IPS-NIHi7 (cell line): Measurements from ENCODE around the gene ZAR1L.
"Not testable (repeated sequence)": the region's sequence is repeated elsewhere in the genome, so short reads cannot be mapped to it uniquely, and the experiment has no call there.

ENCODE experiments used
- DNase-seq: peaks from one replicate; pipeline ENCODE4 v3.0.0; 2012; ENCODE audit warnings: mixed read lengths; ENCODE audit errors: extremely low spot score

ZAR1L gene, protein sequence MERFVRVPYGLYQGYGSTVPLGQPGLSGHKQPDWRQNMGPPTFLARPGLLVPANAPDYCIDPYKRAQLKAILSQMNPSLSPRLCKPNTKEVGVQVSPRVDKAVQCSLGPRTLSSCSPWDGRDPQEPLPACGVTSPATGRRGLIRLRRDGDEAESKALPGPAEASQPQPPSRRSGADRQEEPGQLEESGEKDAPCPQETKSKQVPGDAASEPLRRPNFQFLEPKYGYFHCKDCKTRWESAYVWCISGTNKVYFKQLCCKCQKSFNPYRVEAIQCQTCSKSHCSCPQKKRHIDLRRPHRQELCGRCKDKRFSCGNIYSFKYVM

DNA sequence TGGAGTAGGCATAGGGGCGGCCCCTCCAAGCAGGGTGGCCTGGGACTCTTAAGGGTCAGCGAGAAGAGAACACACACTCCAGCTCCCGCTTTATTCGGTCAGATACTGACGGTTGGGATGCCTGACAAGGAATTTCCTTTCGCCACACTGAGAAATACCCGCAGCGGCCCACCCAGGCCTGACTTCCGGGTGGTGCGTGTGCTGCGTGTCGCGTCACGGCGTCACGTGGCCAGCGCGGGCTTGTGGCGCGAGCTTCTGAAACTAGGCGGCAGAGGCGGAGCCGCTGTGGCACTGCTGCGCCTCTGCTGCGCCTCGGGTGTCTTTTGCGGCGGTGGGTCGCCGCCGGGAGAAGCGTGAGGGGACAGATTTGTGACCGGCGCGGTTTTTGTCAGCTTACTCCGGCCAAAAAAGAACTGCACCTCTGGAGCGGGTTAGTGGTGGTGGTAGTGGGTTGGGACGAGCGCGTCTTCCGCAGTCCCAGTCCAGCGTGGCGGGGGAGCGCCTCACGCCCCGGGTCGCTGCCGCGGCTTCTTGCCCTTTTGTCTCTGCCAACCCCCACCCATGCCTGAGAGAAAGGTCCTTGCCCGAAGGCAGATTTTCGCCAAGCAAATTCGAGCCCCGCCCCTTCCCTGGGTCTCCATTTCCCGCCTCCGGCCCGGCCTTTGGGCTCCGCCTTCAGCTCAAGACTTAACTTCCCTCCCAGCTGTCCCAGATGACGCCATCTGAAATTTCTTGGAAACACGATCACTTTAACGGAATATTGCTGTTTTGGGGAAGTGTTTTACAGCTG lies at the start of gene ZAR1L, which contains the start of gene BRCA2:
Gene ZAR1L (minus strand): TSS at position 126 of the 790 bp plus-strand sequence. CDS start 3,438 bp downstream, outside the sequence.
Gene BRCA2 (plus strand): TSS at position 271 of the 790 bp plus-strand sequence. CDS start 953 bp downstream, outside the sequence.
- DNase-seq: peak; percentile 85

DNA sequence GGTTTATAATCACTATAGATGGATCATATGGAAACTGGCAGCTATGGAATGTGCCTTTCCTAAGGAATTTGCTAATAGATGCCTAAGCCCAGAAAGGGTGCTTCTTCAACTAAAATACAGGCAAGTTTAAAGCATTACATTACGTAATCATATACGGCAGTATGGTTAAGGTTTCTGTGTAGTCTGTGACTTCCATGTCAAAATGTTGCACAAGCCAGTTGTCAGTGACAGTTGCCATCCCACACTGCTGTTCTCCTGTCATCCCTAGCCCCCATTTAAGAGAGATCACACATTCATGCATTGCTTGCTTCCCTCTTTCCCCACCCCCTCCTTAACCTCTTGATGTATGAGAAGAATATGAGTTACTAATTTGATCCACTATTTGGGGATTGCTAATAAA lies 47.4 kb upstream of the ZAR1L start:
- no peak for DNase-seq

DNA sequence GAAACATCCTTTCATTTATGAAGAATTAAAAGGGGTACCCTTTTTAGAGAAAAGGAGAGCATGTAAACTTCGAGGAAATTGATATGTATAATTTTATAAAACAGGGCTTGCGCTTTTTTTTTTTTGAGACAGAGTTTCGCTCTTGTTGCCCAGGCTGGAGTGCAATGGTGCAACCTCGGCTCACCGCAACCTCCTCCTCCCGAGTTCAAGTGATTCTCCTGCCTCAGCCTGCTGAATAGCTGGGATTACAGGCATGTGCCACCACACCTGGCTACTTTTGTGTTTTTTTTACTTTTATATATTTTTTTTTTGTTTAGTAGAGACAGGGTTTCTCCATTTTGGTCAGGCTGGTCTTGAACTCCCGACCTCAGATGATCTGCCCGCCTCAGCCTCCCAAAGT lies 40.8 kb upstream of the ZAR1L start:
- not testable (repeated sequence) for DNase-seq

DNA sequence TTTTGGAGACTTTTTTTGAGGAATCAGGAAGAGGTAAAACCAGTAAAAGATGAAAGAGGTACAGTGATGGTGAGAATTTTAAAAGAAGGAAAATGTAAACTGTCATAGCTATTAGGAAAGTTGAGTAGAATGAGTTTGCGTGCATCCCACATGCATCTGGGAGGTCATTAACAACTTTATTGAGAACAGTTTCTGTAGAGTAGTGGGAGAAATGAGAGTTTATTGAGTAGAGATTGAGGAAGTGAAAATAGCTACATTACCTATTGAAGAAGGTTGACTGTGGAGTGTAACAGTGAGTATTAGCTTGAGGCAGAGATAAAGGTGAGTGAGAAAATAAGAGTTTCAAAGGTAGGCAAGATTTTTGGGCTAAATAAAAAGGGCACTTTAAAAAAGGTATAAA lies 38.9 kb upstream of the ZAR1L start:
- DNase-seq: no peak

DNA sequence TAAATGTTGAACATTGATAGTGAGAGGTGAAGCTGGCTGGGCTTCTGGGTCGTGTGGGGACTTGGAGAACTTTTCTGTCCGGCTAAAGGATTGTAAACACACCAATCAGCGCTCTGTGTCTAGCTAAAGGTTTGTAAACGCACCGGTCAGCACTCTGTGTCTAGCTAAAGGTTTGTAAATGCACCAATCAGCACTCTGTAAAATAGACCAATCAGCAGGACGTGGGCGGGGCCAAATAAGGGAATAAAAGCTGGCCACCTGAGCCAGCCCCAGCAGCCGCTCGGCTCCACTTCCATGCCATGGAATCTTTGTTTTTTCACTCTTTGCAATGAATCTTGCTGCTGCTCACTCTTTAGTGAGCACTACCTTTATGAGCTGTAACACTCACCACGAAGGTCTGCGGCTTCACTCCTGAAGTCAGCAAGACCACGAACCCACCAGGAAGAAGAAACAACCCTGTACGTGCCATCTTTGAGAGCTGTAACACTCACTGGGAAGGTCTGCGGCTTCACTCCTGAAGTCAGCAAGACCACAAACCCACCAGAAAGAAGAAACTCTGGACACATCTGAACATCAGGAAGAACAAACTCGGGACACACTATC lies 35.8 kb upstream of the ZAR1L start:
- DNase-seq: not testable (repeated sequence)

DNA sequence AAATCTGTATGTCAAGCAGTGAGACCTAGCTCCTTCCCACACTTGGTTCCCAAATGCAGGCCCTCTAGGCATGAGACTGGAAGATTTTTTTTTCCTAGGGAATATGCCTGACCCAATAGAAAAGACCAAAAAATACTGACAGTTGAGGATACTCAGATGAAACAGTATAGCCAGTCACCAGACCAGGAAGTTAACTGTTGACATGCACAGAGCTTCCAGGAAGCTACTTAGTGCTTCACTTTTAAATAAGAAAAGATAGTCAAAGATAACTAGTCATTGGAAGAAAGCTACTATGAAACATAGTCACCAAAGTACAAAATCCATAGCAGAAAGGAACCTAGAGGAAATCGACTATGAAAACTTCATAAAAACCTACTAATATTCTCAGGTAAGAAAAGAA lies 32.5 kb upstream of the ZAR1L start:
- DNase-seq: no peak

DNA sequence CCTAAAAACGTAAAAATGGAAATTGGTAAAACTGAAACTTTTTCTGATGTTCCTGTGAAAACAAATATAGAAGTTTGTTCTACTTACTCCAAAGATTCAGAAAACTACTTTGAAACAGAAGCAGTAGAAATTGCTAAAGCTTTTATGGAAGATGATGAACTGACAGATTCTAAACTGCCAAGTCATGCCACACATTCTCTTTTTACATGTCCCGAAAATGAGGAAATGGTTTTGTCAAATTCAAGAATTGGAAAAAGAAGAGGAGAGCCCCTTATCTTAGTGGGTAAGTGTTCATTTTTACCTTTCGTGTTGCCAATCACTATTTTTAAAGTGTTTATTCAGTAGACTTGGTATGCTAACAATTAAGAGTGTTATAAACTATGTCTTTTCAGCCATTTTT lies 25.8 kb upstream of the ZAR1L start:
- no peak for DNase-seq

DNA sequence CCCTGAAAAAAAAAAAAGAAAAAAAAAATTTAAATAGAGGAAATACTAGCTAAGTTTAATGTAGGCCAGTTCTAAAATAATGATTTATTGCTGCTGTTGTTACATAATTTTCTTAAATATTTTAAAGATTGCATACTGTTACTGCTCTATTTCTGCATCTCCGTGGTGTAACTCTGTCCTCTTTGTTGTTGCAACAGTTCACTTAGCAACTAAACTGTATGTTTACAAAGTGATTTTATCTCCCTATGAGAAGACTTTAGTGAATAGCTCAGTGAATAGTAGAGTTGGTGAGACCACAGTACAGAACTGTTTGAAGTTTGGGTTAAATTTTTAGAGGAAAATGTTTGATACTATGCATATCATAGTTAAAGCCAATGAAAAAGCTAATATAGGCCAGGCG lies 19.5 kb upstream of the ZAR1L start:
- no peak for DNase-seq

DNA sequence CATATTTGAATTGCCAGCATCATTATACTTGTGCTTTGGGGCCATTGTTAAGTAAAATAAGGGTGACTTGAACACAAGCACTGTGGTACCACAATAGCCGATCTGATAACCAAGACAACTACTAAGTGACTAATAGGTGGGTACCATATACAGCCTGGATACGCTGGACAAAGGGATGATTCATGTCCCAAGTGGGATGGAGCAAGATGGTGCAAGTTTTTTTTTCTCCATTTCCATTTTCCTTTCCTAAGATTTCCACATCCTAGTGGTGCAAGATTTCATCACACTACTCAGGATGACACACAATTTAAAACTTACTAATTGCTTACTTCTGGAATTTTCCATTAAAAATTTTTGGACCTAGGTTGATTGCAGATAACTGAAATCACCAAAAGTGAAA lies 15.3 kb upstream of the ZAR1L start:
- no peak for DNase-seq

DNA sequence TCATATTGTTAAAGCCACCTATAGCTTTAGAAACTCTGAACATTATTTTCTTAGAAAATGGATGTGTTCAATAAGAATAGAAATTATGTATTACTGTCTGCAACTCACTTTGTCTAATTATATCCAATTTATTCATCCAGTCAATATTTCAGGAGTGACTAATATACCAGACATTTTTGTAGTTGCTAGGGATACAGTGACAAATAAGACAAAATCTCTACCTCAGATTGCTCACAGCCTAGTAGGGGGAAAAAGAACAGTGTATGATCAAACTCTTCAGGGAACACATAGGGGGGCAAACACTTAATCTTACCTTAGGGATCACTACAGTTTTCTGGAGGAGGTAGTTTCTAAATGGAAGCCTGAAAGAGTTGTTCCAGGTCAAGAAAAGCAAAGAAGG lies 8.7 kb upstream of the ZAR1L start:
- no peak for DNase-seq

DNA sequence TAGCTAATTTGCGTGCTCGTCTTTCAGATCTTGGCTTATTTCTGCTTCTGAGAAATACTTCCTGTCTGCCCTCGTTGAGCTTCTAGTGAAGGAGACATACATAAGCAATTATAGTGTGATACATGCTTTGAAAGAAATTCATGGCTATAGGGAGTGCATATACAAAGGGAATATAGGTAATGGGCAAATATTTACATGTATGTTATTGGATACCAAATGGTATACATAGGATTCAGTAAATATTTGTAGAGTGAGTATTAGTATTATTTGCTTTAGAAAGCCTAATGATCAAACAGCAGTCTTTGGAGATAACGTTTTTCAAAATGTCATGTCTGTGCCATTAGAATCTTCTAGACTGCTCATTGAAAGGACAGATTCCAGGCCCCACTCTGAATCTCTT lies 5.4 kb upstream of the ZAR1L start:
- DNase-seq: no peak

DNA sequence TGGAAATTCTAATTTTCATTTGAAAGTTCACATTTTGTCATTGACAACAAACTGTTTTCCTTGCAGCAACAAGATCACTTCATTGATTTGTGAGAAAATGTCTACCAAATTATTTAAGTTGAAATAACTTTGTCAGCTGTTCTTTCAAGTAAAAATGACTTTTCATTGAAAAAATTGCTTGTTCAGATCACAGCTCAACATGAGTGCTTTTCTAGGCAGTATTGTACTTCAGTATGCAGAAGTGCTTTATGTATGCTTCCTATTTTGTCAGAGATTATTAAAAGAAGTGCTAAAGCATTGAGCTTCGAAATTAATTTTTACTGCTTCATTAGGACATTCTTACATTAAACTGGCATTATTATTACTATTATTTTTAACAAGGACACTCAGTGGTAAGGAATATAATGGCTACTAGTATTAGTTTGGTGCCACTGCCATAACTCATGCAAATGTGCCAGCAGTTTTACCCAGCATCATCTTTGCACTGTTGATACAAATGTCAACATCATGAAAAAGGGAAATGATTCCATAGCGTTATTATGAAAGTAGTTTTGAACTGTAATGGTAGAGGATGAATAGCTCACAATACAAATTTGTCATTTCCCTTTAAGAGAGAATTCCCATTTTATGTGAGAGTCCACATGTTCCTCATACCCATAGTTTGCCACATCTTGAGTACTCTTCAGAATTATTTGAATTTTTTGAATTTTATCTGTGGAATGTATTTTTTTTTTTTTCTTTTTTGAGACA lies 2.7 kb upstream of the ZAR1L start:
- no peak for DNase-seq

DNA sequence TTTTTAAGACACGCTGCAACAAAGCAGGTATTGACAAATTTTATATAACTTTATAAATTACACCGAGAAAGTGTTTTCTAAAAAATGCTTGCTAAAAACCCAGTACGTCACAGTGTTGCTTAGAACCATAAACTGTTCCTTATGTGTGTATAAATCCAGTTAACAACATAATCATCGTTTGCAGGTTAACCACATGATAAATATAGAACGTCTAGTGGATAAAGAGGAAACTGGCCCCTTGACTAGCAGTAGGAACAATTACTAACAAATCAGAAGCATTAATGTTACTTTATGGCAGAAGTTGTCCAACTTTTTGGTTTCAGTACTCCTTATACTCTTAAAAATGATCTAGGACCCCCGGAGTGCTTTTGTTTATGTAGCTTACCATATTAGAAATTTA lies 1.3 kb upstream of the ZAR1L start:
- DNase-seq: no peak

DNA sequence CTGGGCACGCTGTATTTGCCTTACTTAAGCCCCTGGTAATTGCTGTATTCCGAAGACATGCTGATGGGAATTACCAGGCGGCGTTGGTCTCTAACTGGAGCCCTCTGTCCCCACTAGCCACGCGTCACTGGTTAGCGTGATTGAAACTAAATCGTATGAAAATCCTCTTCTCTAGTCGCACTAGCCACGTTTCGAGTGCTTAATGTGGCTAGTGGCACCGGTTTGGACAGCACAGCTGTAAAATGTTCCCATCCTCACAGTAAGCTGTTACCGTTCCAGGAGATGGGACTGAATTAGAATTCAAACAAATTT lies 821 bp upstream of the ZAR1L start:
- no peak for DNase-seq

DNA sequence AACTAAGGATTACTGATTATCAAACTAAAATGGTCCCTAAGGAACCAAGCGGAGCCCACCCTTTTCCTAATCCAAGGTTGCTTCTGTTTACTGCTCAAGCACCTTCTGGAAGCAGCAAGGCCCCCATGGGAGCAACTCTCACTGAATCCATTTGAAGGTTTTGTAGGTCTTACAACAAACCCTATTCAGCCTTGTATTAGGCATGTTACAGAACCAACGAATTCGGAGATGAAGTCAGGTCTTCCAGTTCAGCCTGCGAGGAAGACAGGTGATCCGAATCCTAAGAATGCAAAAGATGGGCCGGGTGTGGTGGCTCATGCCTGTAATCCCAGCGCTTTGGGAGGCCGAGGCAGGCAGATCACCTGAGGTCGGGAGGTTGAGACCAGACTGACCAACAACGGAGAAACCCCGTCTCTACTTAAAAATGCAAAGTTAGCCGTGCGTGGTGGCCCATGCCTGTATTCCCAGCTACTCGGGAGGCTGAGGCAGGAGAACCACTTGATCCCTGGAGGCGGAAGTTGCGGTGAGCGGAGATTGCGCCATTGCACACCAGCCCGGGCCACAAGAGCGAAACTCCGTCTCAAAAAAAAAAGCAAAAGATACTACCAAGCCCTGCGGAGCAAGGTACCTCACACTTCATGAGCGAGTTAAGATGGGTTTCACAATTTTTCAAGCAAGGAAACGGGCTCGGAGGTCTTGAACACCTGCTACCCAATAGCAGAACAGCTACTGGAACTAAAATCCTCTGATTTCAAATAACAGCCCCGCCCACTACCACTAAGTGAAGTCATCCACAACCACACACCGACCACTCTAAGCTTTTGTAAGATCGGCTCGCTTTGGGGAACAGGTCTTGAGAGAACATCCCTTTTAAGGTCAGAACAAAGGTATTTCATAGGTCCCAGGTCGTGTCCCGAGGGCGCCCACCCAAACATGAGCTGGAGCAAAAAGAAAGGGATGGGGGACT lies 609 bp downstream of the ZAR1L start:
- DNase-seq: peak; percentile 50

DNA sequence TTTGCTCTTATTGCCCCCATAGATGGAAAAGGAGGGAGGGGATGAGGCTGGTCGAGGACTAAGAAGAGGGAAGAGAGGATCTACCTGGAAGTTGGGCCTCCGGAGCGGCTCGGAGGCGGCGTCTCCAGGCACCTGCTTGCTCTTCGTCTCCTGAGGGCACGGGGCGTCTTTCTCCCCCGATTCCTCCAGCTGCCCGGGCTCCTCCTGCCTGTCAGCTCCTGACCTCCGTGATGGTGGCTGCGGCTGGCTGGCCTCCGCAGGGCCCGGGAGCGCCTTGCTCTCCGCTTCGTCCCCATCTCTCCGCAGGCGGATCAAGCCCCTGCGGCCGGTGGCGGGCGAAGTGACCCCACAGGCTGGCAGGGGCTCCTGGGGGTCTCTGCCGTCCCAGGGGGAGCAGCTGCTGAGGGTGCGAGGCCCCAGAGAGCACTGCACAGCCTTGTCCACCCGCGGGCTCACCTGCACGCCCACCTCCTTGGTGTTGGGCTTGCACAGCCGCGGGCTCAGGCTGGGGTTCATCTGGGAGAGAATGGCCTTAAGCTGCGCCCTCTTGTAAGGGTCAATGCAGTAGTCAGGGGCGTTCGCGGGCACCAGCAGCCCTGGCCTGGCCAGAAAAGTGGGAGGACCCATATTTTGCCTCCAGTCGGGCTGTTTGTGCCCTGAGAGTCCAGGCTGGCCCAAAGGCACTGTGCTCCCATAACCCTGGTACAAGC lies 3.8 kb downstream of the ZAR1L start:
- no peak for DNase-seq

DNA sequence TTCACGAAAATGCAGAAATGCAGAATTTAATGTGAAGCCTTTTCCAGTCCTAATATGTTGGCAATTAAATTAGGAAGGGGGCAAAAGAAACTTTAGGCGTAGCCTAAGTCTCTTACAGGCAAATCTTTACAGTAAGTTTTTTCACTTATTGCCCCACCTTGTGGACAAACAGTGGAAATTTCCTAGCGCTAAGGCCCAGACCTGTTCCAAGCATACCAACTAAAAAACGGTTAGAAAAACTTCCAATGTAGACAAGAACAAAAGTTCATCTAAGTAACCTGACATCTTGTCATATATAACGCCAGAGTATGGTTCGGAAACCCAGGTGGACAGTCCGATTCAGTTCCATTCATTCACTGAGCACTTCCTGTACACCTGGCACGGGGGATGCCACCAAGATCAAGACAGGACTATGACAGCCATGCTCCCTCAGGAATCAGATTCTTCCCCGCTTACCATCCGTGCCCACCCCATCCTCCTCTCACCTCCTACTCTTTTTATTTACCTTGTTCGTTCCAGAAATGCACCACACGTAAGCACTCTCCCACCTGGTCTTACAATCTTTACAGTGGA lies 4.9 kb downstream of the ZAR1L start:
- peak; percentile 45 for DNase-seq

DNA sequence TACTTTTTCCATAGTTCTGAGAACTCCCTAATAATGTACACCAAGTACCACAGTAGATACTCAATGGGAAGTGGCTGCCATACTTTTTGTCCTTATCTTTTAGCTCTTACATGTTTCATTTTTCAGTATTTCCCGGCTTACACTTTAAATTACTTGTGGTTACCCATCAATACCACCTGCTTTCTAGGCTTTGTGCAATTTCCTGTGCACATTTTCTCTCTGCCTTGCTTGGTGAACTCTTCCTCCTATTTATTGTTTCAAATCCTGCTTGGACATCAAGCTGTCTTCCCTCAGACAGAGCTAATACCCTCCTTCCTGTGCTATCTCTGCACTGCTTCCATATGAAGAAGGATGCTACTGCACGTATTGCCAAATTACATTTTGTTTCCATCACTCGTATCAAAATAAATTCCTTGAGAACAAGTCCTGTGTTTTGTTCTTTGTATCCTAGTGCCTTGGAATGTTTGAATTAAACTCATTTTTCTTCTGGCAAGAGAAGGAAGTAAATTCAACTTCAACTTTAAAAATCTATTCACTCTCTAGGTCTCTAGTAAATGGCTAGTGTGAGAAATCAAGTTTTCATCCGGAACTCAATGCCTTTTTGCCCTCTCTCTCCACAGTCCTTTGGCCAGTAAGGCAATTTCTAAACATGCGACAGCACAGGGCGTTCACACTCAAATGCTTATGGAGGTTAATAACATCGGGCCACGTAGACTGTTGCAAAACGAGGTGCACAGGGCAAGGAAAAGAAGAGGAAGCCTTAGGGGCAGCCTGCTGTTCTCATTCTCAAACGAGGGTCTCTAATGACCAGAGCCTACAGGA lies 5.6 kb downstream of the ZAR1L start:
- DNase-seq: no peak

DNA sequence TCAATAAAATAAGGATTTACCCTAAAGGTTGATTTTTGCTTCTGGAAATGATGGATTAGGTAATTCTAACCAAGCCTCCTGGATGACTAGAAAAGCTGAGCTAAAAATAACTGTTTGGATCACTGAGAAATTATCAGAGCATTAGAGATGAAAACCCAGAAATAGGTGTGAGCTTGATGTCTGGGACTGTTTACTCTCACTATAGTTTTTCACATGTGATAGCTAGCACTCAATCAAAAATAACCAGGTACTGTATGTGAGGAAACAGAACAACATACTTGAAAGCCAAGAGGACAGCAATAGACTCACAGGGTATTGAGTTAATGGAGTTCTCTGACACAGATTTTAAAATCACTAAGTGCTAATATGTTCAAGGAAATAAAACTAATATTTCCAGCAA lies 9.5 kb downstream of the ZAR1L start:
- DNase-seq: no peak
